NCI-H524 treated with DMSO at 0.1 percent for 48 hours (cell line): ENCODE results near the gene PRTN3.
"Not testable (repeated sequence)": the region's sequence is repeated elsewhere in the genome, so short reads cannot be mapped to it uniquely, and the experiment has no call there.

Experiments used
- DNase-seq: peaks from one replicate; lab custom pipeline; 2025; lab: John Stamatoyannopoulos, UW

PRTN3 gene

DNA sequence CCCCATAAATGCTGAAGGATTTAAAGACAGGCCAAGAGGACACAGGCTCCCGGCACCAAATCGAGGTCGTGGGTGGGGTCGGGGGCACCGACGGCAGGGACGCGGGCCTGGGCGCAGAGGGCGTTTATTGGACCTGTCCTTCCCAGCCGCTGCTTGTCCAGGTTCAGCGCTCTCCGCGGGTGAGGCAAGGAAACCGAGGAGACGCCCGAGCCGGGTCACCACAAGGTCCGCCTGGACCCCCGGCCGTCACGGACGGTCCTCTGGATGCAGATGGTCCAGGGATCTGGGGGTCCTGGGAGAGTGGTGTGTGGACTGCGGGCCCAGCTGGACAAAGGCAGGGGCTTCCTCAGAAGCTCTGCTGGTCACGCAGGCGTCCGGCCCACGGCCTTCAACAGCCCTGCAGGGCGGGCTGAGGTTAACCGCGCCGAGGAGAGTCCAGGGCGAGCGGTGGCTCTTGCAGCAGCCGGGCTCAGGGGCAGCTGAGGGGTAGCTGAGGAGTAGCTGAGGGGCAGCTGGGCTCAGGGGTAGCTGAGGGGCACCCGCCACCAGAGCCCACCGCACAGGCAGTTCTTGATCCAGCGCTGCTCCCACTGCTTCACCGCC lies 27.2 kb downstream of the PRTN3 start:
- DNase-seq, result no peak

DNA sequence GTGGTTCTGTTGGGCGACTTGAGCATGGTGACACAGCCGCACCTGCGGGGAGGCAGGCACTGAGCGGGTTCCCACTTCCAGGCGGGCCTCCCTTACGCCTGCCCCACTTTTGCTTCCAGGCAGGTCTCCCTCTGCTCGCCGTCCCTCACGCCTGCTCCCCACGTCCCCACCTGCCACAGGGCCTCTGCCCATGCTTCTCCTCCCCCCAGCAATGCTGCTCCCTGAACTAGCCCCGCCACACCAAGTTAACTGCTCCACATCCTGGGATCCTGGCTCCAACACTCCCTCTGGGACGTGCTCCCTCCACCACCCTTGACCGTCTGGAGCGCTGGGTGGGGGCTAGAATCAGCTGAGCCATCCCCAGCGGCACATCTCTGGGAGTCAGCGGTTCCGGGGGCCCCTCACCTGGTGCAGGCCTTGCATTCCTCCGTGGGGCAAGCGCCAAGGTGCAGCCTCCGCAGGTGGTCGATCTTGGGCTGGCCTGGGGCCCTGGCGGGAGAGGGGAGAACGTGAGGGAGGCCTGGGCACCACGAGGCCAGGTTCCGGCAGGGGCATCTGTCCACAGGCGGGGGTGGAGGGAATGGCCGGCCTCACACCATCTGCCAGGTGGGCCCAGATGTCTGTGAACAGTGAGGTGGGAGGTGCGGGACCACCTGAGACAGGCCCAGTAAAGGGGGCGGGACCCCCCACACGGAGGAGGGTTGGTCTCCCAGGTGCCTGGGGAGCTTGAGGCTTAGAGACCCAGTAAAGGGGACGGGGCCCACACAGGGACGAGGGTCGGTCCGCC lies 27.9 kb downstream of the PRTN3 start:
- no peak for DNase-seq

DNA sequence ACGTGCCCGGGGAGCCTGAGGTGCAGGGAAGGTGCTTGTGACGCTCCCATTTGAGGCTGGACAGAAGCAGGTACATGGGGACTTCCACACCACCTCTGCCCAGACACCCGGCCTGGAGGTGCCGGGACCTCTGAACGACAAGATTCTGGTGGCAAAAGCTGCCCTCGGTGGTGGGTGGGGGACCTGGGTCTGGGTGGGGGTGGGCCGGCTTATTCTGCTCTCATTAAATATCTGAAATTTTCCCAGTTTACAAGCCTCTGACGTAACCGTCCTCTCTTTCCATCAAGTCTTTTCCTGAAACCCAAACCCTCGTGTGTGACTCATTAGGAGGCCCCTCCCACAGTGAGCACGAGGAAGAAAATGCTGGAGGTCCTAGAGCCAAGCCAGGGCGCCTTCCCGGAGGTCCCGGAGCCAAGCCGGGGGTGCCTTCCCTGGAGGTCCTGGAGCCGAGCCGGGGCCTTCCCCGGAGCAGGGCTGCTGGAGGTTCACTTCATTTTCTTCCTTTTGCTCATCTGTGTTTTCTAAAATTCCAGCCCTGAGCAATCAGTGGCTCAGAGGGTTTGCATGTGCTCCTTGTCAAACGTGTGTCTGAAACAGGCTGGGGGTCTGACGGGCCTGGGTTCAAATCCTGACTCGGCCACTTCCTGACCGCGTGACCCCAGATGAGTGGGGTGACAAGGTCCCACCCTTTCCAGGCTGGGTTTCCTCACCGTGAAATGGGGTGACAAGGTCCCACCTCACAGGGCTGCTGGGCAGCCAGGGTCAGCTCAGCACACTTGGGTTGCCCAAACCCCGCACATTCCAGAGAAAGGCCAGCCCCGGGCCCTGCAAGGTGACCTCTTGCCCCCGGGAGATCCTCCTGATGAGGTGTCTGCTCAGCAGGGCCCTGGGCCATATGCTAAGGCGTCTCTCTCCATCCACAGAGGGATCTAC lies 28.7 kb downstream of the PRTN3 start:
- DNase-seq, result no peak

DNA sequence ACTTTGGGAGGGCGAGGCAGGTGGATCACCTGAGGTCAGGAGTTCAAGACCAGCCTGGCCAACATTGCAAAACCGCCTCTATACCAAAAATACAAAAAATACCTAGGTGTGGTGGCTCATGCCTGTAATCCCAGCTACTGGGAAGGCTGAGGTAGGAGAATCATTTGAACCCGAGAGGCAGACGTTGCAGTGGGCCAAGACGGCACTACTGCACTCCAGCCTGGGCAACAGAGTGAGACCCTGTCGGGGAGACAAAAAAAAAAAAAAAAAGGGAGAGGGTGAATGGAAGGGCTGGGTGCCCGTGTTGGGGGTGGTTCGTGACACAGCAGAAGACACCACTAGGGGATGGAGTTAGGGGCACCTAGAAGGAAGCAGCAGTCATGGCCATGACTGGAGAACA lies 29.5 kb downstream of the PRTN3 start:
- no peak for DNase-seq

DNA sequence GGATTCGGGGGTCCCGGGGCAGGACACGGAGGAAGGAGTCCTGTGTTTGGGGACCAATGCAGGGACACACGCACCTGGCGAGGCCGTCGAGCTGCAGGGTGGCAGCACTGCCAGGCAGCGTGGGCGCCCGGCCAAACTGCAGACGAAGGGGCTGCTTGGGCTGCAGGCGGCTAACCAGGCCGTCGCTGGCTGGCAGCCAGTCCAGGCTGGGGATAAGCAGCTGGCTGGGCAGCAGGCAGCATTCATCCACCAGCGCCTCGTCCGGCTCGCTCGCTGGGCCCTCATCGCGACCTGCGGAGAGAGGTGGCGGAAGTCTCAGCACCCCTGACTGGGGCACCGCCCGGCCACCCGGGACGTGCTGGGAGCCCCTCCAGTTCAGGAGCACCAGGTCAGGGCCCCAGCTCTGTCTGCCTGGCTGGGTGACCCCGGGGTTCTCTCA lies 30.2 kb downstream of the PRTN3 start:
- no peak for DNase-seq

DNA sequence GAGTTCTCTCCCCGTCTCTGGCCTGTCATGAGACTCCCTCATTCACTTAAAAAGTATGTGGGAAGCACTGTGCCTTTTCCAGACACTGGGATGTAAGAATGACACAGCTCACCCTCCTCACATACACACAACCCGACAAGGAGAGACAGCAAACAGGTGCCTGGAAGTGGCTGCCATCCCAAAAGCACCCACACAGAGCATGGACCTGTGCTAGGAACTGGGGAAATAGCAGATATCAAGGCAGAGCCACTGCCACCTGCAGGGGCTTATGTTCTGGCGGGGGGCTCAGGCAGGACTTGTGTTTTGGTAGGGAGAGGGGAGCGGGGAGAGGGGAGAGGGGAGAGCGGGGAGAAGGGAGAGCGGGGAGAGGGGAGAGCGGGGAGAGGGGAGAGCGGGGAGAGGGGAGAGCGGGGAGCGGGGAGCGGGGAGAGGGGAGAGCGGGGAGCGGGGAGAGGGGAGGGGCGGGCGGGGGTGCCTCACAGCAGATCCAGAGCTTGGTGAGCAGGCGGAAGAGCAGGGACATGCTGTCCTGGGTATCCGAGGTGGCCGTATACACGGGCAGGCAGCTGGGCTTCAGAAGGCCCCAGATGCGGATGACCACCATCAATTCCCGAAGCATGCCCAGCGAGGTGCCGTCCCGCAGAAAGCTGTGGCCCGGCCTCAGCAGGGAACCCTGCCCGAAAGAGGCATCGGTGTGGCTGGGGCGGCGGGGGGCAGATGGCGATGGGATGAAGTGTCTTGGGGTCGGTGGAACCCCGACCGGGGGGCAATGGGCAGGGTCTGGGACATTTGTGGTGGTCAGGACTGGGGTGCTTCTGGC lies 30.9 kb downstream of the PRTN3 start:
- DNase-seq, result no peak

DNA sequence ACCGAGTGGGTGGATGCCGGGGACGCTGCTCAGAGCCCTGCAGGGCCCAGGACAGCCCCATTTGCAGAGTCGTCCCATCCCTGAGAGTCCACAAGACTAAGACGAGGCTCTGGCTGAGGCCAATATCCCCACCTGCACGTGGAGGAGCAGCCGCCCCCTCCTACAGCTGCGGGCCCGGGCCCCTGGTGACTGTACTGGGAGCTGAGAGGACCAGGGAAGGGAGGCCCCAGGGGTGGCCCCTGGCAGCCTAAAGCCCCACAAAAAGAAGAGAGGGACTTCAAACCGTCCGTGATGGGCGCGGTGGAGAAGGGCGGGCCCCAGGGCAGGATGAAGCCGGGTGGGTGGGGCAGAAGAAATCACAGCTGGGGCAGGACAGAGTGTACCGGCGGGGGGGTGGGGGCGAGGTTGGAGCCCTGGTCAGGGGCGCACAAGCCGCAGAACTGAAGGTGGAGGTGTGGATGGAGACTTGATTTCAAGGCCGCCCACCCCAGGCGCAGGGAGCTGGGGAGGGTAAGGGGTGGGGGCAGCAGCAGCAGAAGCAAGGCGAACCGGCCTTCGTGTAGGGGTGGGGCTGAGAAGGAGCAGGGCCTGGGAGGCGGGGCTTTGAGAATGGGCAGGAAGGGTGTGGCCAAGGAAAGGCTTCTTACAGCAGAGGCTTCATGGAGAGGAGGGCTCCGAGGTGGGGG lies 31.6 kb downstream of the PRTN3 start:
- no peak for DNase-seq

DNA sequence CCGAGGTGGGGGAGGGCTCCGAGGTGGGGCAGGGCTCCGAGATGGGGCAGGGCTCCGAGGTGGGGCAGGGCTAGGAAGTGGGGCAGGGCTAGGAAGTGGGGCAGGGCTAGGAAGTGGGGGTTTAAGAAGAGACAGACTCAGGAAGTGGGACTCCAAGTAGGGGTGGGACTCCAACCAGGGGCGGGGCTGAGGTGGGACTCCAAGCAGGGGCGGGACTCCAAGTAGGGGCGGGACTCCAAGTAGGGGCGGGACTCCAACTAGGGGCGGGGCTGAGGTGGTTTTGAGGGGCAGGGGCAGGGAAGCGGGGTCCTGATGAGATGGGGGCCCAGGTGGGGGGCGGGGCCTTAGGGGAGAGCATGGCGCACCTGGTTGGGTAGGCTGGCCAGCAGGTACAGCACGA lies 32.3 kb downstream of the PRTN3 start:
- no peak for DNase-seq

DNA sequence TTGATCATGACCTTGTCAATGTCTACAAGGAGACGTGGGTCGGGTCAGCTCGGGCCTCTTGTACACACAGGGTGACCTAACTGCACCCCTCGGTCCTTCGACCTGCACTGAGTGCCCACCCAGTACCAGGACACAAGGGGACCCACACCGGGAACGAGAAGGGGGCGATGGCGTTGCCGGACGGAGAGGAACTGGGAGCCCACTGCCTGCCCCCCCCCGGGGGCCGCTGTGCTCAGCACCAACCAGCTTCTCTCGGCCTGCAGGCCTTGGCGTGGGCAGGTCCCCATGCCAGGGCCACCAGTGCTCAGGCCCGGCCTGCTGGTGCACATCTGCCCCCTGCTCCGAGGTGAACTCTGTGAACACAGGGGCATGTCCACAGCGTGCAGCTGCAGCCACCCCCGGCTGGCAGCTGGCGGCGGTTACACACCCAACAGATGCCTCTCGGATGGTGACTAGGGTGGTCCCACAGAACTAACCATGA lies 32.8 kb downstream of the PRTN3 start:
- no peak for DNase-seq

DNA sequence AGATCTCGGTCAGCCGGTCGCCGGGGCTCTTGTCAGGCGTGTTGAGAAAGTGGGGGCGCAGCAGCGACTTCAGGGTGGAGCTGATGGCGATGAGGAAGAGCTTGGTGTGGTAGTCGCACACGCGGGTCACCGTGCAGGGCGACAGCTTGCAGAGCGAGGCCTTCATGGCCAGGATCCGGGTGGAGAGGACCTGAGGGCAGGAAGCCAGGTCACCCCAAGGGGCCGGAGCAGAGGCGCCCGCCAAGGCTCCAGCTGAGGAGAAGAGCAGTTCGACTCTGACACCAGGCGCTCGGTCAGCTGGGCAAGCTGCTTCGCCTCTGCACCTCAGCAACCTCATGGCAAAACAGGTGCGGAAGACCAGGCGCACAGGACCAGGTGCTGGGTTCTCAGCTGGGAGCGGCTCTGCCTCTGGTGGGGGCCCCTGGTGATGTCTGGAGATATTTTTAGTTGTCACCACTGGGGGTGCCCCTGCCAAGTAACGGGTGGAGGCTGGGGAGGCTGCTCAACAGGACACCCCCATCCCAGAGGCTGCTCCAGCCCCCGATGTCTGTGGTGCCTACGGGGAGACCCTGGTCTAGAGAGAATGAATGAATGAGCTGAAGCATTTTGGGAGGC lies 34.6 kb downstream of the PRTN3 start:
- DNase-seq, result no peak

DNA sequence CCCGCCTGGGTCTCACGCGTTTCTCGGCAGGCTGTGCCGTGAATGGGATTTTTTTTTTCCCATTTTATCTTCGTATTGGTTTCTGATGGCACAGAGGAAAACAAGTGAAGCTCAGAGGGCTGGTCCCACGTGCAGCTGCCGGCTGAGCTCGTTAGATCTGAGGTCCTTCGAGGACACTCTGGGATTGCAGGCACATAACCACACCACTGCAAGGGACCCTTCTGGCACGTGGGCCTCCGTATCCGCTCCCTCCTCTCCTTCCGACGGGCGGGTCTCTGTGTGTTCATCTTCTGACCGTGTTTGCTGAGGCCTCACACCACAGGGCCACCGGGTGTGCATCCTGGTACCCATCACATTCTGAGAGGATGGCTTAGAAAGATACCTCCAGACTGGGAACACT lies 35.3 kb downstream of the PRTN3 start:
- no peak for DNase-seq

DNA sequence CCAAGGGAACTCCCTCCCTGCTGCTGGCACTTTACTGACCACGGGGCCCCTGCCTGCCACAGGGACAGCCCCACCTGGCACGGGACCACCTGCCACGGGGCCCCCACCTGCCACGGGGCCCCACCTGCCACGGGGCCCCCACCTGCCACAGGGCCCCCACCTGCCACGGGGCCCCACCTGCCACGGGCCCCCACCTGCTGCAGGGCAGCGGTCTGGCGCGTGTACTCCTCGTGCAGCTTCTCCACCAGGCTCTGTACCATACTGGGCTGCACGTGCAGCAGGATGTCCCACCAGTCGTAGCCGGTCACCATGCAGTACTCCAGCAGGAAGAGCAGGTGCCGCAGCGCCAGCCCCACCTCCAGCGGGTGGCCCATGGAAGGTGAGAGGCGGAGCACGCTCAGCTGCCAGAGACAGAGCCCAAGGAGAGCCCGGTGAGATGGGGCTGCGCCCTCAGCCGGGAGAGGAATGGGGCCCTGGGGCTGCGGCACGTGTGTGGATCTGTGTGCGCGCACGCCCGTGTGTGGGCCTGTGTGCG lies 36.0 kb downstream of the PRTN3 start:
- no peak for DNase-seq

DNA sequence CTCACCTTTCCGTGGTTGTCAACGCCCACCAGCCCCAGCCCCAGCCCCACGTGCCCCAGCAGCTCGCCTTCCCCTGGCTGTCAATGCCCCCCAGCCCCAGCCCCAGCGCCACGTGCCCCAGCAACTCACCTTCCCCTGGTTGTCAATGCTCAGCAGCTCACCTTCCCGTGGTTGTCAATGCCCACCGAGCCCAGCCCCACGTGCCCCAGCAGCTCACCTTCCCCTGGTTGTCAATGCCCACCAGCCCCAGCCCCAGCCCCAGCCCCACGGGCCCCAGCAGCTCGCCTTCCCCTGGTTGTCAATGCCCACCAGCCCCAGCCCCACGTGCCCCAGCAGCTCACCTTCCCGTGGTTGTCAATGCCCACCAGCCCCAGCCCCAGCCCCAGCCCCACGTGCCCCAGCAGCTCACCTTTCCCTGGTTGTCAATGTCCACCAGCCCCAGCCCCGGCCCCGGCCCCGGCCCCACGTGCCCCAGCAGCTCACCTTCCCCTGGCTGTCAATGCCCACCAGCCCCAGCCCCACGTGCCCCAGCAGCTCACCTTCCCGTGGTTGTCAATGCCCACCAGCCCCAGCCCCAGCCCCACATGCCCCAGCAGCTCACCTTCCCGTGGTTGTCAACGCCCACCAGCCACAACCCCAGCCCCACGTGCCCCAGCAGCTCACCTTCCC lies 37.3 kb downstream of the PRTN3 start:
- not testable (repeated sequence) for DNase-seq

DNA sequence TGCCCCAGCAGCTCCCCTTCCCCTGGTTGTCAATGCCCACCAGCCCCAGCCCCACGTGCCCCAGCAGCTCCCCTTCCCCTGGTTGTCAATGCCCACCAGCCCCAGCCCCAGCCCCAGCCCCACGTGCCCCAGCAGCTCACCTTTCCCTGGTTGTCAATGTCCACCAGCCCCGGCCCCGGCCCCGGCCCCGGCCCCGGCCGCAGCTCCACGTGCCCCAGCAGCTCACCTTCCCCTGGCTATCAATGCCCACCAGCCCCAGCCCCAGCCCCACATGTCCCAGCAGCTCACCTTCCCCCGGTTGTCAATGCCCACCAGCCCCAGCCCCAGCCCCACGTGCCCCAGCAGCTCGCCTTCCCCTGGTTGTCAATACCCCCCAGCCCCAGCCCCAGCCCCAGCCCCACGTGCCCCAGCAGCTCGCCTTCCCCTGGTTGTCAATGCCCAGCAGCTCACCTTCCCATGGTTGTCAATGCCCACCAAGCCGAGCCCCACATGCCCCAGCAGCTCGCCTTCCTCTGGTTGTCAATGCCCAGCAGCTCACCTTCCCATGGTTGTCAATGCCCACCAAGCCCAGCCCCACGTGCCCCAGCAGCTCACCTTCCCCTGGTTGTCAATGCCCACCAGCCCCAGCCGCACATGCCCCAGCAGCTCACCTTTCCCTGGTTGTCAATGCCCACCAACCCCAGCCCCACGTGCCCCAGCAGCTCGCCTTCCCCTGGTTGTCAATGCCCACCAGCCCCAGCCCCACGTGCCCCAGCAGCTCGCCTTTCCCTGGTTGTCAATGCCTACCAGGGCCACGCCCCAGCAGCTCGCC lies 38.2 kb downstream of the PRTN3 start:
- DNase-seq, result not testable (repeated sequence)

DNA sequence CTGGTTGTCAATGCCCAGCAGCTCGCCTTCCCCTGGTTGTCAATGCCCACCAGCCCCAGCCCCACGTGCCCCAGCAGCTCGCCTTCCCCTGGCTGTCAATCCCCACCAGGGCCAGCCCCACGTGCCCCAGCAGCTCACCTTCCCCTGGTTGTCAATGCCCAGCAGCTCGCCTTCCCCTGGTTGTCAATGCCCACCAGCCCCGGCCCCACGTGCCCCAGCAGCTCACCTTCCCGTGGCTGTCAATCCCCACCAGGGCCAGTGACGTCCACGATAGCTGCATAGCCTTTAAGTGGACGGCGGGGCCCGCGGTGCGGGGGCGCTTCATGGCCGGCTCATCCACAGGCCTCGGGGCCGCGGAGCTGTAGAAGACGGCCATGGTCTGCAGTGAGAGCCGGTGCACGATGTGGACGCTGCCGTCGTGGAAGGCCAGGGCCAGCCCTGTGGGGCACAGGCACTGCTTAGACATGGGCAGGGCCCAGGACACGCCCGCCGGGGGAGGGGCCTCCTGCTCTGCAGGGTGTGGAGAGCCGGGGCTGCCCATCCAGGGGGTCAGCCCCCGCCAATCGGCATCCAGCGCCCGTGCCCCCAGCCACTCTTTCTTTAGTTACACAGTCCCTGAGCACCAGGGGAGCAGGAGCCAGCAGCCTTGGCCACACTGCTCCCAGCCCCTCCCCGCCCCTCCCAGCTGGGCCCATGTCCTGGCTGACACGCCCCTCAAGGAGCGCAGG lies 39.1 kb downstream of the PRTN3 start:
- no peak for DNase-seq

DNA sequence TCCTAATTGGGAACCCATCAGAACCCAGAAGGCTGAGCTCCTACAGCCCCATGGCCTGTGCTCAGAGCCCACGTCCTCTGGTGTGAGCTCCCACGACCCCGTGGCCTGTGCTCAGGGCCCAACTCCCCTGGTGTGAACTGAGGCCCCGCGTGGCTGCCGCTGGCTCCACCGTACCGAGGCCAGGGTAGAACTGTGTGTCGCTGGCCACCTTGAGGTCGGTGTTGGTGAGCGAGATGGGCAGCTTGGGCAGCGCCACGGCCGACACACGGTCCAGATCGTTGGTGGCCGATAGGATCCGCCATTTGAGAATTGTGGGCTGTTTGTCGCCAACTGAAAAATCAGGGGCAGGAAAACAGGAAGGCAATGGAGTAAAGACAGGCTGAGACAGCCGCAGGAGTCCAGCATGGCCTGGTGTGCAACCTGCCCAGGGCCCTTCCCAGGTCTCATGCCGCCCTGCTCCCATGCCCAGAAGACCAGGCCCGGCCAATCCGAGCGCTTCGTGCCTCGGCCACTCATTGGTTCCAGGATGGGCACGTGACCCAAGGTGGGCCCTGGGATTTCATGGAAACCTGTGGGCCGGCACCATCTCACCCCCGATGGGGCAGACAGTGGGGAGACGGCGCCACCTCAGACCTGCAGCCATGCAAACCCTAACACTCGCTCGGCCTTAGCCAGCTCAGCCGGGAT lies 40.7 kb downstream of the PRTN3 start:
- DNase-seq, result no peak

DNA sequence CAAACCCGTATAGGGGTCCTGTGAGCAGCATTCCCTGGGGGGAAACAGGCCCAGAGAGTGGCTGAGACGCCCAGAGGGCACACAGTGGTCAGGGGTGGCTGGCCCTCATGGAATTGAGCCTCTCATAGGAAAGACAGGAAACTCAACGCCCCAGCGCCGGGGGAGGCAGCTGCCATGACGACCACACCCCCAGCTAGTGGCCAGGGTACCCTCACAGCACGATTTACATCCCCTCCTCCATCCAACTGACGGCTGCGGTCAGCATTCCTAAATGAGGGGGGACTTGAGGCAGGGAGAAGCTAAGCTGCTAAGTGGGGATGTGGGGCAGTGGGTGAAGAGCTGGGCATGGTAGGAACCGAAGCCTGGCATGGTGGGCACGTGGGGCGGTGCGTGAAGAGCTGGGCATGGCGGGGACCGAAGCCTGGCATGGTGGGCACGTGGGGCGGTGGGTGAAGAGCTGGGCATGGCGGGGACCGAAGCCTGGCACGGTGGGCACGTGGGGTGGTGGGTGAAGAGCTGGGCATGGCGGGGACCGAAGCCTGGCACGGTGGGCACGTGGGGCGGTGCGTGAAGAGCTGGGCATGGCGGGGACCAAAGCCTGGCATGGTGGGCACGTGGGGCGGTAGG lies 42.2 kb downstream of the PRTN3 start:
- DNase-seq, result no peak
